ENCODE results near the gene CABLES1. TPM values are rescaled to one million over a fixed set of nuclear protein-coding genes. Genes with fewer than 3 reads are reported as not detected.

Gene CABLES1
- total RNA-seq, 2 experiments from 2014 or later: not detected

DNA sequence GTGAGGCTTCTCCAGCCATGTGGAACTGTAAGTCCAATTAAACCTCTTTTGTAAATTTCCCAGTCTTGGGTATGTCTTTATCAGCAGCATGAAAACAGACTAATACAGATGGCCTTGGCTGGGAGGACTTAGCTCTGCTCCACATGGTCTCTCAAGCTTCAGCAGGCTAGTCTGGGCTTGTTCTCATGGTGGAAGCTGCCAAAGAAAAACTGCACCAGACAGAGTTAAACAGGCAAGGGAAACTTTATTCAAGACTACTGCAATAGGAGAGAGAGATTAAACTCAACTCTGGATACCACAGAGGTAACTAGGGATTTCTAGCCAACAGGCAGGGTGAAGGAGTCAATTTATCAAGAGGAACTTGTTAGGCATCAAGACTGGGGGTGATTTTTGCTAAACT, 142.1 kb downstream of the CABLES1 start:
- Mint-ChIP-seq H3K36me3 (ENCODE audit: low read depth) (no peaks in the 10 kb centered on the region), H3K27ac (no peak overlapping the region), H3K4me3 (no peak overlapping the region), H3K27me3 (no peaks in the 10 kb centered on the region), H3K9me3 (peaks cover 7% of the 10 kb centered on the region), H3K4me1 (ENCODE audit: low read depth) (no peaks in the 10 kb centered on the region)
- ChIA-PET POLR2A (no interaction called here), CTCF (no interaction called here)
- ATAC-seq (ENCODE audit: poor library complexity): no peak
- TF ChIP-seq, protein P1, sequence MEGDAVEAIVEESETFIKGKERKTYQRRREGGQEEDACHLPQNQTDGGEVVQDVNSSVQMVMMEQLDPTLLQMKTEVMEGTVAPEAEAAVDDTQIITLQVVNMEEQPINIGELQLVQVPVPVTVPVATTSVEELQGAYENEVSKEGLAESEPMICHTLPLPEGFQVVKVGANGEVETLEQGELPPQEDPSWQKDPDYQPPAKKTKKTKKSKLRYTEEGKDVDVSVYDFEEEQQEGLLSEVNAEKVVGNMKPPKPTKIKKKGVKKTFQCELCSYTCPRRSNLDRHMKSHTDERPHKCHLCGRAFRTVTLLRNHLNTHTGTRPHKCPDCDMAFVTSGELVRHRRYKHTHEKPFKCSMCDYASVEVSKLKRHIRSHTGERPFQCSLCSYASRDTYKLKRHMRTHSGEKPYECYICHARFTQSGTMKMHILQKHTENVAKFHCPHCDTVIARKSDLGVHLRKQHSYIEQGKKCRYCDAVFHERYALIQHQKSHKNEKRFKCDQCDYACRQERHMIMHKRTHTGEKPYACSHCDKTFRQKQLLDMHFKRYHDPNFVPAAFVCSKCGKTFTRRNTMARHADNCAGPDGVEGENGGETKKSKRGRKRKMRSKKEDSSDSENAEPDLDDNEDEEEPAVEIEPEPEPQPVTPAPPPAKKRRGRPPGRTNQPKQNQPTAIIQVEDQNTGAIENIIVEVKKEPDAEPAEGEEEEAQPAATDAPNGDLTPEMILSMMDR (IDR thresholded peaks at IDR 0.05): no peak
- H3K4me3 ChIP-seq (ENCODE audit: low read length): no peak overlapping the region
- DNase-seq: no peak
- H3K27ac ChIP-seq (ENCODE audit: low read depth in 1 of 2, low read length in 2 of 2): no peak overlapping the region
- H3K27me3 ChIP-seq (ENCODE audit: control insufficient read depth in 1 of 2, insufficient read depth in 2 of 2, low read length in 2 of 2): no peaks in the 10 kb centered on the region
- H3K9me3 ChIP-seq (ENCODE audit: control insufficient read depth in 1 of 2, insufficient read depth in 1 of 2, low read length in 2 of 2): peaks cover 6 to 16% of the 10 kb centered on the region in 2 experiments
- intact Hi-C loops (cut with DNase I, micrococcal nuclease): loop anchor here in 1 of 2 experiments (10.0 kb wide), 1 partner anchor 57 kb away; no protein-coding TSS in a partner anchor
- no peaks in the 10 kb centered on the region for H3K4me1 ChIP-seq (ENCODE audit: insufficient read depth, low read length)
- no peaks in the 10 kb centered on the region for H3K36me3 ChIP-seq (ENCODE audit: insufficient read depth, low read length)

DNA sequence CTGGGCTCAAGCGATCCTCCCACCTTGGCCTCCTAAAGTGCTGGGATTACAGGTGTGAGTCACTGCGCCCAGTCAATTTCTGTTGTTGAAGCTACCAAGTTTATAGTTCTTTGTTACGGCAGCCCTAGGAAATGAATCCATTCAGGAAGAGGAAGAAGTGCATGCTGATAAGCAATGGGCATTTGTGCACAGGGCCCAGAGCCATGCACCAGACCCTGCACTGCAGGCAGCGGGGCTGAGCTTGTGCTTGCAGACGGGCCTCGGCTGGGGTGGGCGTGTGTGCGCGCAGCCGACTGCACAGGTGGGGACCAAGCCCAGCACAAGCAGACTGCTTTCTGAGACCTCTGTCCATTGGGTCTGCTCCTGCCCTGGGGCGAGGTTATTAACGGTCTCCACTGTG, 144.6 kb downstream of the CABLES1 start:
- H3K27ac Mint-ChIP-seq: no peak overlapping the region
- no peak overlapping the region for H3K27ac ChIP-seq (ENCODE audit: low read depth in 1 of 2, low read length in 2 of 2)
- intact Hi-C loops (cut with DNase I, micrococcal nuclease): loop anchor here in 1 of 2 experiments (10.0 kb wide), 1 partner anchor 55 kb away; no protein-coding TSS in a partner anchor
- H3K36me3 Mint-ChIP-seq (ENCODE audit: low read depth): no peaks in the 10 kb centered on the region
- TF ChIP-seq, protein P1 (IDR thresholded peaks at IDR 0.05): no peak
- ChIA-PET POLR2A (no interaction called here), CTCF (no interaction called here)
- H3K4me3 ChIP-seq (ENCODE audit: low read length): no peak overlapping the region
- peaks cover 7% of the 10 kb centered on the region for H3K9me3 Mint-ChIP-seq
- no peaks in the 10 kb centered on the region for H3K36me3 ChIP-seq (ENCODE audit: insufficient read depth, low read length)
- no peaks in the 10 kb centered on the region for H3K4me1 Mint-ChIP-seq (ENCODE audit: low read depth)
- H3K27me3 Mint-ChIP-seq: no peaks in the 10 kb centered on the region
- H3K9me3 ChIP-seq (ENCODE audit: control insufficient read depth in 1 of 2, insufficient read depth in 1 of 2, low read length in 2 of 2): peaks cover 6 to 16% of the 10 kb centered on the region in 2 experiments
- DNase-seq (no peak), ATAC-seq (ENCODE audit: poor library complexity) (no peak)
- no peaks in the 10 kb centered on the region for H3K4me1 ChIP-seq (ENCODE audit: insufficient read depth, low read length)
- H3K4me3 Mint-ChIP-seq: no peak overlapping the region
- H3K27me3 ChIP-seq (ENCODE audit: control insufficient read depth in 1 of 2, insufficient read depth in 2 of 2, low read length in 2 of 2): no peaks in the 10 kb centered on the region

GRCh38 chr18:23280844-23281243, 145.6 kb downstream of the CABLES1 start:
- Histone ChIP-seq H3K27ac (ENCODE audit: low read depth in 1 of 2, low read length in 2 of 2) (no peak overlapping the region), H3K4me1 (ENCODE audit: insufficient read depth, low read length) (no peaks in the 10 kb centered on the region), H3K27me3 (ENCODE audit: control insufficient read depth in 1 of 2, insufficient read depth in 2 of 2, low read length in 2 of 2) (no peaks in the 10 kb centered on the region), H3K36me3 (ENCODE audit: insufficient read depth, low read length) (no peaks in the 10 kb centered on the region), H3K4me3 (ENCODE audit: low read length) (no peak overlapping the region), H3K9me3 (ENCODE audit: control insufficient read depth in 1 of 2, insufficient read depth in 1 of 2, low read length in 2 of 2) (peaks cover 6 to 16% of the 10 kb centered on the region in 2 experiments)
- no peak for ATAC-seq (ENCODE audit: poor library complexity)
- Mint-ChIP-seq H3K9me3 (peaks cover 7% of the 10 kb centered on the region), H3K27me3 (no peaks in the 10 kb centered on the region), H3K4me1 (ENCODE audit: low read depth) (no peaks in the 10 kb centered on the region), H3K4me3 (no peak overlapping the region), H3K27ac (no peak overlapping the region), H3K36me3 (ENCODE audit: low read depth) (no peaks in the 10 kb centered on the region)
- ChIA-PET POLR2A (no interaction called here), CTCF (interaction anchor here (0.5 kb wide), 1 partner anchor 573 kb away, joined by 3 read pairs; no protein-coding TSS in a partner anchor)
- DNase-seq: no peak
- intact Hi-C loops (cut with DNase I, micrococcal nuclease): no loop called here
- TF ChIP-seq, protein P1 (IDR thresholded peaks at IDR 0.05): no peak
